Astrocyte (in vitro differentiated cells and primary cell): ENCODE measurements around the gene CTXND1. TPM values are rescaled to one million over a fixed set of nuclear protein-coding genes. Genes with fewer than 3 reads are reported as not detected.
A peak's percentile ranks its signal among the peaks of the same experiment; 100 is the strongest.

ENCODE experiments used
- DNase-seq: peaks from one replicate; pipeline ENCODE4 v3.0.0-alpha.2; 2010; ENCODE audit warnings: low read depth
- FAIRE-seq: peaks from 2 replicates; lab custom pipeline; 2011; peaks lifted over from hg19 to GRCh38; lab: Jason Lieb, UNC
- H2AFZ ChIP-seq: 2 replicates; pipeline ENCODE4 v1.6.0; 2012; ENCODE audit warnings: low read depth, low read length, inconsistent platforms
- H3K27ac ChIP-seq: 2 replicates; pipeline ENCODE4 v1.5.1; 2011; ENCODE audit warnings: low read depth, low read length, inconsistent platforms
- H3K27me3 ChIP-seq: 2 replicates; pipeline ENCODE4 v1.6.0; 2011; ENCODE audit warnings: low read length, inconsistent platforms; ENCODE audit not compliant: insufficient read depth
- H3K36me3 ChIP-seq: 2 replicates; pipeline ENCODE4 v1.5.1; 2011; ENCODE audit warnings: low read length, inconsistent platforms; ENCODE audit not compliant: insufficient read depth
- H3K4me1 ChIP-seq: 2 replicates; pipeline ENCODE4 v1.5.1; 2011; ENCODE audit warnings: low read length, inconsistent platforms; ENCODE audit not compliant: insufficient read depth
- H3K4me2 ChIP-seq: 2 replicates; pipeline ENCODE4 v1.6.0; 2012; ENCODE audit warnings: low read length, inconsistent platforms
- H3K4me3 ChIP-seq: 2 replicates; pipeline ENCODE4 v1.5.1; 2011; ENCODE audit warnings: low read depth, mild to moderate bottlenecking, low read length, inconsistent platforms; ENCODE audit not compliant: insufficient read depth
- H3K79me2 ChIP-seq: 2 replicates; pipeline ENCODE4 v1.6.0; 2012; ENCODE audit warnings: mild to moderate bottlenecking, low read length, inconsistent platforms; ENCODE audit not compliant: insufficient read depth
- H3K9ac ChIP-seq: 2 replicates; pipeline ENCODE4 v1.6.0; 2012; ENCODE audit warnings: mild to moderate bottlenecking, low read length, inconsistent platforms
- H3K9me3 ChIP-seq: 2 replicates; pipeline ENCODE4 v1.5.1; 2012; ENCODE audit warnings: low read depth, mild to moderate bottlenecking, low read length, inconsistent platforms; ENCODE audit not compliant: insufficient read depth
- H4K20me1 ChIP-seq: 2 replicates; pipeline ENCODE4 v1.6.0; 2012; ENCODE audit warnings: low read length, inconsistent platforms; ENCODE audit not compliant: insufficient read depth
- H3K27ac Mint-ChIP-seq: one replicate; pipeline ENCODE4 v1.8.0; 2021; ENCODE audit warnings: mild to moderate bottlenecking, mixed read lengths; ENCODE audit not compliant: unreplicated experiment
- H3K27me3 Mint-ChIP-seq: one replicate; pipeline ENCODE4 v1.8.0; 2021; ENCODE audit warnings: low read depth, mixed read lengths; ENCODE audit not compliant: unreplicated experiment
- H3K36me3 Mint-ChIP-seq: one replicate; pipeline ENCODE4 v1.8.0; 2021; ENCODE audit warnings: low read depth, mixed read lengths; ENCODE audit not compliant: unreplicated experiment
- H3K4me1 Mint-ChIP-seq: one replicate; pipeline ENCODE4 v1.8.0; 2021; ENCODE audit warnings: low read depth, mixed read lengths; ENCODE audit not compliant: unreplicated experiment
- H3K4me3 Mint-ChIP-seq: one replicate; pipeline ENCODE4 v1.8.0; 2021; ENCODE audit warnings: mild to moderate bottlenecking, moderate library complexity, mixed read lengths; ENCODE audit not compliant: unreplicated experiment
- H3K9me3 Mint-ChIP-seq: one replicate; pipeline ENCODE4 v1.8.0; 2021; ENCODE audit warnings: mild to moderate bottlenecking, mixed read lengths; ENCODE audit not compliant: unreplicated experiment
- CTCF ChIP-seq: IDR thresholded peaks from 2 replicates; pipeline ENCODE4 v1.5.1; 2011; ENCODE audit warnings: low read depth, mild to moderate bottlenecking, inconsistent platforms, low read length, moderate library complexity; ENCODE audit not compliant: insufficient read depth
- EZH2 ChIP-seq: IDR thresholded peaks from 2 replicates; pipeline ENCODE4 v1.6.1; 2012; ENCODE audit warnings: mild to moderate bottlenecking, low read length, inconsistent platforms; ENCODE audit not compliant: insufficient read depth
- total RNA-seq: library from RNA; stranded (reverse); gene quantifications from 2 replicates; pipeline ENCODE4 v1.2.1, GENCODE V29; 2021

CTXND1 gene
- total RNA-seq, 1 donor from 2014 or later = not detected

GRCh38 chr15:80283531-80283930 lies 31.5 kb upstream of the CTXND1 start:
- H3K9me3 ChIP-seq = no peaks in the 10 kb centered on the region
- H3K4me3 ChIP-seq = no peak overlapping the region
- no peaks in the 10 kb centered on the region for H3K79me2 ChIP-seq
- Mint-ChIP-seq H3K4me3 (no peak overlapping the region), H3K36me3 (no peaks in the 10 kb centered on the region), H3K4me1 (no peaks in the 10 kb centered on the region), H3K27me3 (peaks cover 8% of the 10 kb centered on the region), H3K9me3 (peaks cover 4% of the 10 kb centered on the region), H3K27ac (no peak overlapping the region)
- H2AFZ ChIP-seq = no peak overlapping the region
- H3K4me1 ChIP-seq = no peaks in the 10 kb centered on the region
- no peaks in the 10 kb centered on the region for H3K27me3 ChIP-seq
- no peaks in the 10 kb centered on the region for H3K36me3 ChIP-seq
- no peaks in the 10 kb centered on the region for H4K20me1 ChIP-seq
- H3K9ac ChIP-seq = no peak overlapping the region
- no peak for TF ChIP-seq EZH2
- TF ChIP-seq CTCF = no peak
- DNase-seq = no peak
- no peak for FAIRE-seq
- no peak overlapping the region for H3K4me2 ChIP-seq
- no peak overlapping the region for H3K27ac ChIP-seq

GRCh38 chr15:80277147-80277546 lies 25.1 kb upstream of the CTXND1 start:
- Histone ChIP-seq H2AFZ (no peak overlapping the region), H3K9ac (no peak overlapping the region), H3K4me1 (no peaks in the 10 kb centered on the region), H3K27me3 (no peaks in the 10 kb centered on the region), H3K79me2 (no peaks in the 10 kb centered on the region), H3K27ac (no peak overlapping the region), H4K20me1 (no peaks in the 10 kb centered on the region), H3K9me3 (no peaks in the 10 kb centered on the region), H3K4me2 (no peak overlapping the region), H3K36me3 (no peaks in the 10 kb centered on the region), H3K4me3 (no peak overlapping the region)
- Mint-ChIP-seq H3K9me3 (peaks cover 2% of the 10 kb centered on the region), H3K27me3 (peaks cover 6% of the 10 kb centered on the region), H3K4me1 (no peaks in the 10 kb centered on the region), H3K36me3 (peaks cover 1% of the 10 kb centered on the region), H3K27ac (no peak overlapping the region), H3K4me3 (no peak overlapping the region)
- DNase-seq = no peak
- no peak for TF ChIP-seq EZH2
- no peak for TF ChIP-seq CTCF
- FAIRE-seq = no peak

- no peak overlapping the region for H3K4me3 ChIP-seq
- no peaks in the 10 kb centered on the region for H3K79me2 ChIP-seq
- peak; percentile 44 for DNase-seq
- Mint-ChIP-seq H3K4me1 (no peaks in the 10 kb centered on the region), H3K9me3 (no peaks in the 10 kb centered on the region), H3K4me3 (no peak overlapping the region), H3K27me3 (peaks cover 13% of the 10 kb centered on the region), H3K36me3 (peaks cover 1% of the 10 kb centered on the region), H3K27ac (no peak overlapping the region)
- H3K9me3 ChIP-seq = no peaks in the 10 kb centered on the region
- H3K27ac ChIP-seq = no peak overlapping the region
- no peak for TF ChIP-seq CTCF
- TF ChIP-seq EZH2 = no peak
- H3K9ac ChIP-seq = no peak overlapping the region
- H3K4me2 ChIP-seq = no peak overlapping the region
- FAIRE-seq = no peak
- H3K36me3 ChIP-seq = no peaks in the 10 kb centered on the region
- no peaks in the 10 kb centered on the region for H4K20me1 ChIP-seq
- H2AFZ ChIP-seq = no peak overlapping the region
- no peaks in the 10 kb centered on the region for H3K4me1 ChIP-seq
- H3K27me3 ChIP-seq = no peaks in the 10 kb centered on the region
Observed at GRCh38 chr15:80275961-80276360, 23.9 kb upstream of the CTXND1 start.
